HG02870 (cell line): Measurements from ENCODE around the gene STARD4.

ENCODE experiments used
- ATAC-seq: cut with Tn5 transposase; IDR thresholded peaks from one replicate; pipeline ENCODE4 v1.9.1; 2021; ENCODE audit warnings: mild to moderate bottlenecking, moderate library complexity; ENCODE audit not compliant: unreplicated experiment

STARD4 gene

DNA sequence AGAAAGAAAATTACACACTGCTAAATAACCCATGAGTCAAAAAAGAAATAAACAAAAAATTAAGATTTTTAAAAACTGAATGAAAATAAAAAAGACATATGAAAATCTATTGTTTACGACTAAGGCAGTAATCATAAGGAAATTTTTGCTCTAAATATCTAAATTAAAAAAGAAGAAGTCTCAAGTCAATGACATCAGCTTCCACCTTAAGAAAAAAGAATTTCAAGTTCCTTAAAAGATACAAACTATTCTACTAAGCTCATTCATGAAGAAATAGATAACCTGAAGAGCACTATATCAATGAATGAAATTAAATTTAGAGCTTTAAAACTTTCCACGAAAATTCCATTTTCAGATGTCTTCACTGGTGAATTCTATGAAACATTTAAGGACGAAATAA is 15.7 kb upstream of the STARD4 start:
- no peak for ATAC-seq

DNA sequence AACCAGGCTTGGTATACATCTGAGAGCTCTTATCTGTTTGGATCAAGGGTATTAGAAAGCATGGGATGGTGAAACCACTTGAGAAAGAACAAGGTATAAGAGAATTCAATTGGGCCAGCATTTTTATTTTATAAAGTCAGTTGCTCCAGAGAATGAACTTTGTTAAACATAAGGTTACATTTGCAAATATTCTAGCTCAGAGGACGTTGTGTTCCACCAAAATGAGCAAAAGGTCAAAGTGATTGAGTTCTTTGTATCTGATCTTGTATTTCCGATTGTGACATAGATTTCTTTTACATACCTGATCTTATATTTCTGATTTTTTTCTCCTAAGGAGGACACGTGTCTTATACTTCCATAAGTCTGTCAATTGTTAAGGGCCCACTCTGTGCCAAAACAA is 8.6 kb upstream of the STARD4 start:
- ATAC-seq: no peak

DNA sequence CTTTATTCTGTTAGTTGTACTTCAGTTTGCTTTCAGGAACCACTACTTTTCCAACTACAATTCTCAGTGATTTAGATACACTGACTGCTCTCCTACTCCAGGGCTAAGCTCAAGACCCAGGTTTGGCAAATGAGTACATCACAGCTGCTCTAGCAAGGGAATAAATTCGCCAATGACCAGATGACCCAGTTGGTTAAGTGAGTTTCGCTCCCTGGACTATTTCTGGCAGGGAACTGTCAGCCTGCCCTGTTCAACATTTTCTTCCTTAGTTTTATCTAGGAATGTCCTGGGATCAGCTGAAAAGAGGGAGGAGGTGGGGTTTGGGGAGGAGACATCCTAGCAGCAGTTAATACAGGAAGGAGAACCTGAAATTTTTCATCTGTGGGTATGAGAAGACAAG is 6.4 kb upstream of the STARD4 start:
- ATAC-seq: no peak

DNA sequence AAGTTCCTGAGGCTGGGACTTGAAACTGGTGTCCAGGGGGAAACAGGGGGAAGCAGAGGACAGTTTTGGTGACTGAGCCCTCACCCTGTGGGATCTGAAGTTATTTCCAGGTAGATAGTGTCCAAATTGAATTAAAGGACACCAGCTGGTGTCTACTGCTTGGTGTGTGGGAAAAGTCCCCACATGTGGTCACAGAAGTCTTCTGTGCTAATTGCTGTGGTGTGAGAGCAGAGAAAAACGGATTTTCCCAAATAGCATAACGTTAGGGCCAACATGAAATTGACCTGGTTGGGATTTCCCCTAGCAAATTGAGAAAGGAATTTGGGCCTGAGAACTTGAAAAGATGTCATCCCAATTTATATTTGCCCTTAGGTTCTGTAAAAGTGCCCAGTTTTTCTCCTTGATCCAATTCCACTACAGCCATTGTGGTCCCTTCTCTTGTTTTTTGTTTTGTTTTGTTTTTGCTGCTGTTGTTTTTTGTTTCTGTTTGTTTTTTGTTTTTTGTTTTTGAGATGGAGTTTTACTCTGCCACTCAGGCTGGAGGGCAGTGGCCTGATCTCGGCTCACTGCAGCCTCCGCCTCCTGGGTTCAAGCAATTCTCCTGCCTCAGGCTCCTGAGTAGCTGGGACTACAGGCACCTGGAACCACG is 5.6 kb upstream of the STARD4 start:
- peak; percentile 72 for ATAC-seq

DNA sequence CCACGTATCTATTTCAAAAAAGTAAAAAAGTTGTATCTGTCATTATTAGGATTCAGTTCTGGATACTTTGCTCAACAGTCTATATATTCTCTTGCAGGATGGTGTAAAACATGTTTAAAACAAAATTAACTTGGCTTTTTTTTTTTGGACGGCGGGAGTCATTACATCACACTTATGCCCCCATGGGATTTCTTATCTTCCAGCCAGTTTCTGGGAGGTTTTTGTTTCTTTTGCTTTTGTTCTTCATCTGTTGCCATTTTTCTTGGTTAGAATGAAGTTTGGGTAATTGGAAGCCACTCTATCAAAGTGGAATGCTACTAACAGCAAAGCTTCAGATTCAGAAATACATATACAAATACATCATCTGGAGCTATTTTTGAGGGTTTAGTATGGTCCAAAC is 1.8 kb upstream of the STARD4 start:
- ATAC-seq: no peak

DNA sequence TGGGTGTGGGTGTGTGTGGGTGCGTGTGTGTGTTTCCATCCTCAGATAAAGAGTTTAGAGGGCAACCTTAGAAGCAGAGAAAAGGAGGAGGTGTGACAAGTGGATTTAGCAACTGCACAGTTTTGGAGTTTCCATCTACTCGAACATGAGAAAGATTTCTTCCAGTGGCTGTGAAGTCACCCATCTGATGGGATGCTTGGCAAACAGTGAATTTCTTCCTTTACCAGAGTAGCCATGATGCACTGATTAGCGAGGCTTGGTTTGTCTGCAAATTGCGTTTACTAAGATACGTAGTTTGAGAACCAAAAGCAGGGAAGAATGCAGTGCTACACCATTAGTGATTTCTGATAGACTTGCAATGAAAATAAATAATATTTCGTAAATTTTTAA is 791 bp upstream of the STARD4 start:
- ATAC-seq: no peak

DNA sequence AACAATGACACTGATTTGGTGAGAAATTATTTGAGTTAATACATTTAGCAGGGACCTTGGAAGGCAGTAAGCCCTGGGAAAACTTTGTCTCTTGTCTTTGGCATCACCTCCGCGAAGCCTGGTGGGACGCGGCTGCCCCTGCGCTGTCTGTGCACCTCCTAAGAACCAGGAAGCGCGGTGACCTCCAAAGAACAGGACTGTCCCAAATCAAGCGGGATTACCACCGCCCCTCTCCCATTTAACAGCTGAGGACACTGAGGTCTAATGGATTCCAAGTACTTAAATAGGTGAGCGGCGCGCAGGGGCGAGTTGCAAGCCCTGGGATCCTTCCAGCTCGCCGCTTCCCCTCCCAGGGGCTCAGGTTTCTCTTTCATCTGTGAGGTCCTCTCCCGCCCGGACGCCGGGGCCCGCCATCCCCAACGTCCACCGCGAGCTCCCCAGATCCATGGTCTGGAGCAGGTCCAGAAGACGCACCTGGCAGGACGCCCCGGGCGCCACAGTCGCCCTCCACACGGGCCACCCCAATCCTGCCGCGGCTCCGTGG is 432 bp downstream of the STARD4 start:
- peak; percentile 15 for ATAC-seq

DNA sequence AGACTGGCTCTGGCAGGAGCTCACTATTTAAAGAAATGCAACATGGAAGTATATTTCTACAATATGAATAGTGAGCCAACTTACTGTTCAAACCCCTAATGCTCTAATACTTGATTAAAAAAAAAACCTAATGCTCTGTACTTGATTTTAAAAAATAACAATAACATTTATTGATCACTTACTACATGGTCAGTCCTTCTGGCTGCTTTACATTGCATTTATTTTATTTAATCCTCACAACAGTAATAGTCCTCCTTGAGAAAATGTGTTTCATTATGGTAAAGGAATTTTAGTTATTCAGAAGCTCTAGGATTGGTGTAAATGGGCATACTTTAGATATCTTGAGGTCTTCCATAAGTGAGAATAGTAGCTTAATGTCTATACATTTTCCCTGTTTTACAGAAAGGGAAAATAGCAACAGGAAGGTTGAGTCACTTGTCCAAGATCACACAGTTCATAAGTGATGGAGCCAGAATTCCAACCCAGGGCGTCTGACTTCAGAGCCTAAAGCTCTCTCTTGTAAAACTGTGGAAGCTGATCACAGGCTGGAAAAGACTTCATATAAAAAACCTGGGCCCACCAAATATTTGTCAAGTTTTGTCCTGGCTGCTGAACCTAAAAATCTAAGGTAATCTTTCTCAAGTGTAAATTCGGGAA is 1.0 kb downstream of the STARD4 start:
- no peak for ATAC-seq

DNA sequence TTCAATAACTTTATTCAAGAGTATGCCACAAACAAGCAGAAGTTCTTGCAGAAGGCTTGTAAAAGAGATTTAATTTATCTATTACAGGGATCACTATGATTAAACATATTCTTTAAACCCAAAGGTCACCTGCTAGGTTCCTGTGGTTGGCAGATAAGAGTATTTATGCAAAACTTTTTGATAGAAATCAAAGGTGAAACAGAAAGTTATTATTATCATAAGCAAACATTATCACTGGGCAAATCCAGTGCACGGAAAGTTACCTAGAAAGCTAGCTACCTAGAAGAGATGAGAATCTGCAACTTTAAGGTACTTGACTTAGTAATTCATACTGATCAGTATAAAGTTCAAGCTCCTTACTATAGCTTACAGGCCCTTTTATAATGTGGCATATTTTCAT is 3.2 kb downstream of the STARD4 start:
- no peak for ATAC-seq

DNA sequence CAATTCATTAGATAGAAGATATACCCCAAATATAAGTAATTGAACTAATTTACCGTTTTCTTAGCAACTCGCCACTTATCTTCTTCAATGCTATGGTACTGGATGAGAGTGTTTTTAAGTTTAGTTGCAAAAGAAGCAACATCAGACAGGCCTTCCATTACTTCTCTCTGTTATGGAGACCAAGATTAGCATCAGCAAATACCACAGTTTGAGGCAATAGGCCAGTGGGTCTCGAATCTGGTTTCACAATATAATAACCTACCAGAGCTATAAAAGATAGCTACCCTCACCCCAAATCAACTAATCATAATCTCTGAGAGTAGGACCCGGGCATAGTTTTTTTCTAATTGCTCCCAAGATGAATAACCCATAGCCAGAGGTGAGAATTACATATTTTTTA is 5.1 kb downstream of the STARD4 start:
- ATAC-seq: no peak

DNA sequence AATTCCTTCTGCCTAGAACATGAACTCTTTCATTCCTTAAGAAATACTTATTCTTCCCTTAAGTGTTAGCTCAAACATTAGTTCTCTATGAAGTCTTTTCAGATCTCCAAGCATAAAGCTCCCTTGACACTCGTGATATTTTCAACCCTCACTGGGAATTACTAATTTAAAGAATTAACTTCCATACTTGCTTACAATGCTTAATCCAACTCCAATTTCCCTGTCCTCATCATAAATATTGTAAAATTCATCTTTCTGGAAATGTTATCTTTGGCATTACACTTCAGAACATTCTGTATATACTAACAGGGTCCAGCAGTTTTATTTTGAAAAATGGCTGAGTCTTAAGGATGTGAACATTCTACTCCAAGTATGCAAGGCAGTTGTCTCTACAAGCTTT is 7.2 kb downstream of the STARD4 start:
- ATAC-seq: no peak

DNA sequence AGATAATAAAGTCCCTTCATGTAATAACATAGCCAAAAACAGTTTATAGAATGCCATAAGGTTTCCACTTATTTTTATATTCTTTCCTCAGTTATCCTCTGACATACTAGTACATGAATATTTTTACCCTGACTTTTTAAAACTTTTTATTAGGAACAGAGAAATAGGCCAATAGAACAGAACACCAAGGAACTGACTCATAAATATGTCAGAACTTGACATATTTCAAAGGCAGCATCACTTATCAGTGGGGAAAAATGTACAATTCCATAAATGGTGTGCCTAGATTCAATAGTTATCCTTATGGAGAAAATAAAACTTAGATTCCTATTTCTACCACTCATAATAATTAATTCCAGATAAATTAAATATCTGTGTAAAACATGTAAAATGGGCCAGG is 9.4 kb downstream of the STARD4 start:
- no peak for ATAC-seq

DNA sequence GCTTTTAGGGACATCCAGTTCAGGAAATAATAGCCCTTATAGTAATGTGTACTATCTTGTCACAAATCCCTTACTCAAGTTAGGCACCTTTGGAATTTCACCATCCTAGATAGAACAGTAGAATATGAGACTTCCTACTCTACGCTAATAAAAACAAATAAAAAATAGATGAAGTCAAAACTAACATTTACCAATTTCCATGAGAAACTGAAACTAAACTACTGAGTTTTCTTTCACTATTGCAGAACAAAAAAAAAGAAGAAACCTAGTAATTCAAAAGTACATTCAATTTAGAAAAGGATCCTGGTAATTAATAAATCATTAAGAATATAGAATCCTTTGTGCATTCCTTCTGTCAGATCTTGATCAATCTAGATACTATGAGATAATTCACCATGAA is 14.0 kb downstream of the STARD4 start:
- ATAC-seq: no peak

DNA sequence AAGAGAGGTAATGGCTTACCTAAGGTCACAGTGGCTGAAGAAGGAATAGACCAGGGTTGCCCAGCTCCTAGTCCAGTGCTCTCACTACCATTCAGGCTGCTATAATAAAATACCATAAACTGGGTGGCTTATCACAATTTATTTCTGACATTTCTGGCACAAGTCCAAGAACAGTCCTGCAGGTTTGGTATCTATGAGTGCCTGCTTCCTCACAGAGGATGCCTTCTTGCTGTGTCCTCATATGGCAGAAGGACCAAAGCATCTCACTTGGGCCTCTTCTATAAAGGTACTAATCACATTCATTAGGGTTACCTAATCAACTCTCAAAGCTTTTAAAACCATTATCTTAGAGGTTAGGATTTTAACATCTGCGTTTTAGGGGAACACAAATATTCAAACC is 17.2 kb downstream of the STARD4 start:
- no peak for ATAC-seq

DNA sequence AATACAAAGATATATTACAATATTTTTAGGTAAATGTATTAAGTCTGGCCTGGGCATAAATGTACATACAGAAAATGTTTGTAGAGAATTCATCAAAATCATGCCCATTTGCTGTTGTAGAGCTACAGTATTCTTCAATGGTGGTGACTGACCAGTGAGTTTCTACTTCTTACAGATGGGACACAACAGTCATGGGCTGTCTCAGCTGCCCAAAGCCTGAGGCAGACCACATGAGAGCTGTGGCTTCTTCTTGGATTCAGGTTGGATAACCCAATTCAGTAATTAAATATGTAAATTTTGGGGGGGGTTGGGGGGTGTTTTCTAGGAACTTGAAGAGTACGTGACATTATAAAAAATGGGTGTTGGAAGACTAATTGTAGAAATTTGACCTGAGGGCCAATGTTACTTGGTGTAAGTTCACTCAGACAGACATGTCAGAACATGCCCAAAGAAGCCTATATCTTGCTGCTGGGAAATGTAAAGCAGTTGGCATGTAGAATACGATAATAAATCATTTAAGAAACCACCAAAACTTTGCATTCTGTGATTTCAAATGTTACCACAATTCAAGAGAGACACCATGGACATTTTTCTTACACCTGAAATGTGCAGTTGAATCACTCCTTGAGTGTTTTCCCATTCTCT is 17.9 kb downstream of the STARD4 start:
- ATAC-seq: no peak

DNA sequence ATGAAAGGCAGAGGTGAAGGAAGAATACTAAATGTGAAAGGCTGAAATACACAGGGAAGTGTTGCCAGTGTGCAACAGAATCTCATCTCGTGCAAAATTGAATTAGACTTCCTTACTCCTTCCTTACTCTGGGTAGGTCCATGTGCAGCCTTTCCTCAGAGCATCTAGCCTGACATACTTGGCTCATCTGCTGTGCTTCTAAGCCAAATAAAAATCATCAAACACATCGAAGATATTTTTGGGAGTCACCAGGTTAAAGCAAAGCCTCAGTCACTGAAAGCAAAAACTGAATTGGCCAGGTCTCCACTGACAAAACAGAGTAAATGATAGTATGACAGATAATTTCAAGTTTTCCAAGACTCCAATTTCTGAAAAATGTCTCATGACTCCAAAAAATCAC is 19.3 kb downstream of the STARD4 start:
- ATAC-seq: no peak

DNA sequence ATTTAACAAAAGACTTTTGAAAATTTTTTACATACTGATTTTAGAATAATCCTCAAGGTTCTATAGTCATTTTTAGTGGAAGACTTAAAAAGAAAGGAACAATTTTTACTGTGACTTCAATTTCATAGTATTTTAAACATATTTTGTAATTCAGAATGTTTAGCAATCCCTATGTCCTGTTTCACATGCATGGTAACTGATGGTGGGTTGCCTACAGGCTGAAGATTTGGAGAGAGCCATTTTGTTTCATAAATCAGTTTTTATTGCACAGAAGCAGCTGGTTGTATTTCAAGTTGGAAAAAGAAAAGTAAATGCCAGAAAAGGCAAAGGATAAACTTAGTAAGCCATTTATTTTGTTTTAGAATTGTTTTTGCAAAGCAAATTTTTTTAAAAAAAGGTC is 24.0 kb downstream of the STARD4 start:
- ATAC-seq: no peak

DNA sequence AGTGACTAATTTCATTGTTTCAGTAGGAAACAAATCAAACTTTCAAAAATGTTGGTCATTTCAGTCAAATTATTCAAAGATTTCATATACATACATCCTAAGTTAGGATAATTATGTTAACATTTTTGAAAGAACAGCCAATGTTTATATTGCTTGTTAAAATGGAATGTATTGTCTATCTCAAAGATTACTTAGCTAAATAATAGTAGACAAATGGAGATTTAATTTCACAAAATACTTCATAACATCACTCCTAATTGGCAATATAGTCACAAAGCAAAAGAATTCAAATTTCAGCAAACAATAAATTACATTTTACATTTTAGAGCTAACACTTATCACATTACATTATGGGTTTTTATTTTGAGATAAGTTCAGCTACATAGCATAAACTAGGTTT is 25.4 kb downstream of the STARD4 start:
- no peak for ATAC-seq

DNA sequence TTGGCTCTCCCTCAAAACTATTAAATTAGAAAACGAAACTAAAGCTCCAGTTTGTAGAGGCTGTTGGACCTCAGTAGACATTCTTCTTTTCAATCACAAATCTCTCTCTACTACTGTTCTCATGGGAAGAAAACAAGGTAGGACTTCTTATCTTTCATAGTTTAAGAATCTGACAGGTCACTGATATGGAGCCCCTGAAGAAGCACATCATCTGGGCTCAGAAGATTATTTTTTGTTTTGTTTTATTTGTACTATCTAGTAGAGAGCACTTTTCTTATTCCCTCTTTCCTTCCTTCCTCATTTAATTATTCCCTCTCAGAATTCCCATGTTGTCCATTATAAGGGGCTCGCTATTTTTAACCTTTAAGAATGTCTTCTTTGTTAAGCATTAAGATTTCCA is 26.3 kb downstream of the STARD4 start:
- ATAC-seq: no peak

DNA sequence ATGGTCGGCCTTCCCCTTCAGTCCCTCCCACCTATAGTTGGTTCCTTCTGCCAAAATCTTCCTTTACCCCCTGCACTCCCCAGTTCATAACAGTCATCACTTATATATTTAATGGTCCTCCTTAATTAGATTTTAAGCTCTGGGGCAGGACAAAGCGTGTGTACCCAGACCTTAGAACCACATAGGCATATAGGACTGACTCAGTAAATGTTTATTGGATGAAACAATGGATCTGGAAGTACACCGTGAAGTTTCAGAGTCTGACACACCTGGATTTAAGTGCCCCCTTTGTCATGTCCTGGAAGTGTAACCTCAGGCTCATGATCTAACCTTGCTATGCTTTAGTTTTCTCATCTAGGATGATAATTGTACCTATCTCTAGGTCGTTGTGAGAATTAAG is 32.0 kb downstream of the STARD4 start:
- no peak for ATAC-seq

DNA sequence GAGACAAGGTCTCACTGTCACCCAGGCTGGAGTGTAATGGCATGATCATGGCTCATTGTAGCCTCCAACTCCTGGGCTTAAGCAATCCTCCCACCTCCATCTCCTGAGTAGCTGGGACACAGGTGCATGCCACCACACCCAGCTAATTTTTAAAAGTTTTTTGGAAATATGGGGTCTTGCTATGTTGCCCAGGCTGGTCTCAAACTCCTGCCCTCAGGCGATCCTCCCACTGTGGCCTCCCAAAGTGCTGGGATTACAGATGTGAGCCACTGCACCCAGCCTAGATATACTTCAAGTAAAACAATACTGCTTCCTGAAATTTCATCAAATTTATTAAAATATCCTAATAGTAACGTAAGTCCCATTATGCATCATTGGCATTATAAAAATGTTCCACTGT is 33.4 kb downstream of the STARD4 start:
- no peak for ATAC-seq

DNA sequence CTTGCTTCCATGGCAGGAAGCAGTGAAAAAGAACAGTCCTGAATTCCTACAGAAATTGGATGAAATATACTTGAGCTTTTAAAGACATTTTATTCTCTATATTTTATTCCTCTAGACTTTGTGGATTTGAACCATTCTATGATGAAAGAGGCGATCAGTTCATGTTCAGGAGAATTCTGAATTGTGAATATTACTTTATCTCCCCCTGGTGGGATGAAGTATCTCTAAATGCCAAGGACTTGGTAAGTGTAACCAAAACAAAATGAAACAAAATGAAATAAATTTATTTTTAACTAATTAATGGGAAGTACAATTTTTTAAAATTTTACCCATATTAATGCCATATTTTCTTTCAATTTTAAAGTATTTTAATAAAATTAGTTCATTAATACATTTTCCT is 34.1 kb downstream of the STARD4 start:
- ATAC-seq: no peak
